Neural progenitor cell (in vitro differentiated cells): ENCODE measurements around the gene RELA. TPM values are rescaled to one million over a fixed set of nuclear protein-coding genes. Genes with fewer than 3 reads are reported as not detected.

Experiments used
- DNase-seq: peaks from one replicate; pipeline ENCODE4 v3.0.0-alpha.2; 2016; ENCODE audit warnings: low spot score
- H2AFZ ChIP-seq: fragments of 200-600 bp; sonication (generic); replicated peaks from 2 replicates; pipeline ENCODE4 v1.6.1; 2016; ENCODE audit warnings: antibody characterized with exemption
- H3F3A ChIP-seq: fragments of 200-600 bp; sonication (generic); 2 replicates; pipeline ENCODE4 v1.6.1; 2016; ENCODE audit warnings: antibody characterized with exemption, low read depth
- H3K27ac ChIP-seq: fragments of 200-600 bp; sonication (generic); 2 replicates; pipeline ENCODE4 v1.5.1; 2016; ENCODE audit warnings: mild to moderate bottlenecking
- H3K27me3 ChIP-seq: fragments of 200-600 bp; sonication (generic); 2 replicates; pipeline ENCODE4 v1.6.1; 2016; ENCODE audit warnings: mild to moderate bottlenecking, moderate library complexity
- H3K36me3 ChIP-seq: fragments of 200-600 bp; sonication (generic); 2 replicates; pipeline ENCODE4 v1.5.1; 2016
- H3K4me1 ChIP-seq: fragments of 200-600 bp; sonication (generic); 2 replicates; pipeline ENCODE4 v1.6.1; 2016; ENCODE audit warnings: mixed run types
- H3K4me2 ChIP-seq: fragments of 200-600 bp; sonication (generic); 2 replicates; pipeline ENCODE4 v1.6.1; 2016
- H3K4me3 ChIP-seq: fragments of 200-600 bp; sonication (generic); 2 replicates; pipeline ENCODE4 v1.5.1; 2016
- H3K79me2 ChIP-seq: fragments of 200-600 bp; sonication (generic); 2 replicates; pipeline ENCODE4 v1.6.1; 2016; ENCODE audit warnings: low read depth
- H3K9ac ChIP-seq: fragments of 200-600 bp; sonication (generic); 2 replicates; pipeline ENCODE4 v1.6.1; 2016
- H3K9me3 ChIP-seq: fragments of 200-600 bp; sonication (generic); 2 replicates; pipeline ENCODE4 v1.5.1; 2016; ENCODE audit warnings: low read depth
- H4K20me1 ChIP-seq: fragments of 200-600 bp; sonication (generic); 2 replicates; pipeline ENCODE4 v1.6.1; 2016; ENCODE audit warnings: low read depth
- H3K27ac Mint-ChIP-seq: 3 replicates; pipeline ENCODE4 v1.8.0; 2021; ENCODE audit warnings: mixed read lengths
- H3K27me3 Mint-ChIP-seq: 2 replicates; pipeline ENCODE4 v1.8.0; 2022; ENCODE audit warnings: low read depth, mild to moderate bottlenecking, inconsistent platforms, moderate library complexity, mixed read lengths; ENCODE audit not compliant: insufficient read depth
- H3K36me3 Mint-ChIP-seq: 3 replicates; pipeline ENCODE4 v1.8.0; 2021; ENCODE audit warnings: mixed read lengths
- H3K4me1 Mint-ChIP-seq: 3 replicates; pipeline ENCODE4 v1.8.0; 2021; ENCODE audit warnings: mixed read lengths
- H3K4me3 Mint-ChIP-seq: 3 replicates; pipeline ENCODE4 v1.8.0; 2021; ENCODE audit warnings: mild to moderate bottlenecking, moderate library complexity, mixed read lengths
- H3K9me3 Mint-ChIP-seq: 3 replicates; pipeline ENCODE4 v1.8.0; 2020; ENCODE audit warnings: mixed read lengths
- CTCF ChIP-seq: fragments of 200-600 bp; sonication (generic); IDR thresholded peaks from 2 replicates; pipeline ENCODE4 v1.5.1; 2017; ENCODE audit warnings: antibody characterized with exemption, mild to moderate bottlenecking
- EZH2 ChIP-seq: fragments of 200-600 bp; sonication (generic); IDR thresholded peaks from 2 replicates; pipeline ENCODE4 v1.6.1; 2017; ENCODE audit warnings: antibody characterized with exemption, mild to moderate bottlenecking, moderate library complexity
- EZH2phosphoT487 ChIP-seq: fragments of 200-600 bp; sonication (generic); IDR thresholded peaks from 2 replicates; pipeline ENCODE4 v1.6.1; 2017; ENCODE audit warnings: antibody characterized with exemption
- total RNA-seq: library from RNA; depleted of rRNA; stranded (reverse); fragments of >200 nt; gene quantifications from 2 replicates; pipeline ENCODE4 v1.2.3, GENCODE V29; 2015; ENCODE audit warnings: low replicate concordance

The RELA gene
- total RNA-seq, 1 donor from 2014 or later, result 11.0 TPM

GRCh38 chr11:65646288-65646957 is 16.3 kb downstream of the RELA start:
- peaks cover 5% of the 10 kb centered on the region for H3K36me3 Mint-ChIP-seq
- Histone ChIP-seq H3K79me2 (no peaks in the 10 kb centered on the region), H3K4me2 (peak overlapping the region; percentile 78), H4K20me1 (peaks cover 11% of the 10 kb centered on the region), H3K27me3 (peaks cover 34% of the 10 kb centered on the region), H3K4me3 (peak overlapping the region; percentile 48), H3F3A (peaks cover 3% of the 10 kb centered on the region), H3K9me3 (no peaks in the 10 kb centered on the region), H3K36me3 (no peaks in the 10 kb centered on the region), H2AFZ (no peak overlapping the region), H3K4me1 (no peaks in the 10 kb centered on the region), H3K9ac (no peak overlapping the region), H3K27ac (no peak overlapping the region)
- peaks cover 25% of the 10 kb centered on the region for H3K4me1 Mint-ChIP-seq
- DNase-seq, result no peak
- no peak overlapping the region for H3K4me3 Mint-ChIP-seq
- no peak overlapping the region for H3K27ac Mint-ChIP-seq
- H3K27me3 Mint-ChIP-seq, result peaks cover 10% of the 10 kb centered on the region
- TF ChIP-seq CTCF, result no peak
- no peak for TF ChIP-seq EZH2phosphoT487
- no peak for TF ChIP-seq EZH2
- no peaks in the 10 kb centered on the region for H3K9me3 Mint-ChIP-seq

- no peaks in the 10 kb centered on the region for H3K36me3 ChIP-seq
- peaks cover 34% of the 10 kb centered on the region for H3K27me3 ChIP-seq
- H3K4me3 ChIP-seq, result no peak overlapping the region
- Mint-ChIP-seq H3K36me3 (peaks cover 5% of the 10 kb centered on the region), H3K9me3 (no peaks in the 10 kb centered on the region), H3K4me3 (no peak overlapping the region), H3K27me3 (peaks cover 10% of the 10 kb centered on the region), H3K27ac (peak overlapping the region; percentile 37), H3K4me1 (peaks cover 18% of the 10 kb centered on the region)
- no peak overlapping the region for H2AFZ ChIP-seq
- no peaks in the 10 kb centered on the region for H3F3A ChIP-seq
- DNase-seq, result no peak
- no peaks in the 10 kb centered on the region for H3K79me2 ChIP-seq
- no peak for TF ChIP-seq EZH2
- H3K4me1 ChIP-seq, result no peaks in the 10 kb centered on the region
- H3K27ac ChIP-seq, result no peak overlapping the region
- no peak overlapping the region for H3K9ac ChIP-seq
- peaks cover 6% of the 10 kb centered on the region for H4K20me1 ChIP-seq
- H3K9me3 ChIP-seq, result no peaks in the 10 kb centered on the region
- H3K4me2 ChIP-seq, result no peak overlapping the region
Measured at GRCh38 chr11:65645710-65646109, 17.0 kb downstream of the RELA start.

DNA sequence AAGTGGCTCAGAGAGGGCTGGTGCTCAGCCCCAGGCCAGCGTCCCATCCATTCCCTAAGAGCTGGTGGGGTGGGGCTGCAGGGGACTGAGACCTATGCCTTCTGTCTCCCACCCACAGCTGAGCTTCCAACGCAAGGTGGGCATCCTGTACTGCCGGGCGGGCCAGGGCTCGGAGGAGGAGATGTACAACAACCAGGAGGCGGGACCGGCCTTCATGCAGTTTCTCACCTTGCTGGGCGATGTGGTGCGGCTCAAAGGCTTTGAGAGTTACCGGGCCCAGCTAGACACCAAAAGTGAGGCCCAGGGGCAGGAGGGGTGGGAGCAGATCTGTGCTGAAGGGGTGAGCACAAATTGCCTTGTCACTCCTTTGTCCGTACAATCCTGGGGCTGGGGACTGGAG is 17.9 kb downstream of the RELA start:
- TF ChIP-seq CTCF (no peak), EZH2 (no peak), EZH2phosphoT487 (no peak)

GRCh38 chr11:65643971-65644370 is 18.7 kb downstream of the RELA start:
- H3K9me3 Mint-ChIP-seq, result no peaks in the 10 kb centered on the region

More for the DNA sequence above, 17.9 kb downstream of the RELA start:
- no peaks in the 10 kb centered on the region for H3K79me2 ChIP-seq
- Mint-ChIP-seq H3K4me1 (peaks cover 16% of the 10 kb centered on the region), H3K4me3 (no peak overlapping the region), H3K36me3 (peaks cover 2% of the 10 kb centered on the region), H3K9me3 (no peaks in the 10 kb centered on the region), H3K27me3 (peaks cover 10% of the 10 kb centered on the region), H3K27ac (no peak overlapping the region)
- no peak overlapping the region for H3K9ac ChIP-seq
- no peak overlapping the region for H3K4me3 ChIP-seq
- no peak overlapping the region for H2AFZ ChIP-seq
- H3K4me1 ChIP-seq, result no peaks in the 10 kb centered on the region
- peaks cover 34% of the 10 kb centered on the region for H3K27me3 ChIP-seq
- no peak overlapping the region for H3K27ac ChIP-seq
- H3K9me3 ChIP-seq, result no peaks in the 10 kb centered on the region
- no peak for DNase-seq
- H3K36me3 ChIP-seq, result no peaks in the 10 kb centered on the region
- H3F3A ChIP-seq, result no peaks in the 10 kb centered on the region
- H4K20me1 ChIP-seq, result peaks cover 6% of the 10 kb centered on the region
- no peak overlapping the region for H3K4me2 ChIP-seq

More at GRCh38 chr11:65643971-65644370, 18.7 kb downstream of the RELA start:
- no peak overlapping the region for H3K4me2 ChIP-seq
- H4K20me1 ChIP-seq, result peaks cover 6% of the 10 kb centered on the region
- no peak for TF ChIP-seq CTCF
- no peak for TF ChIP-seq EZH2
- TF ChIP-seq EZH2phosphoT487, result no peak
- no peak overlapping the region for H3K27ac ChIP-seq
- Mint-ChIP-seq H3K27me3 (peaks cover 10% of the 10 kb centered on the region), H3K4me1 (peaks cover 17% of the 10 kb centered on the region), H3K27ac (peak overlapping the region; percentile 78), H3K4me3 (no peak overlapping the region), H3K36me3 (peaks cover 2% of the 10 kb centered on the region)
- no peaks in the 10 kb centered on the region for H3K36me3 ChIP-seq
- DNase-seq, result no peak
- no peaks in the 10 kb centered on the region for H3K79me2 ChIP-seq
- no peaks in the 10 kb centered on the region for H3K9me3 ChIP-seq
- H3K9ac ChIP-seq, result no peak overlapping the region
- H3F3A ChIP-seq, result peaks cover under 1% of the 10 kb centered on the region
- H2AFZ ChIP-seq, result no peak overlapping the region
- H3K4me3 ChIP-seq, result no peak overlapping the region
- H3K27me3 ChIP-seq, result peaks cover 34% of the 10 kb centered on the region
- H3K4me1 ChIP-seq, result no peaks in the 10 kb centered on the region
